Thymus (tissue), 11 donors: ENCODE measurements around the gene CFAP410. TPM values are rescaled to one million over a fixed set of nuclear protein-coding genes. Genes with fewer than 3 reads are reported as not detected.

Source experiments
- DNase-seq, 9 donors: peaks; one replicate each; pipeline ENCODE4 v3.0.0-alpha.2; 2013; ENCODE audit warnings: low spot score in 9 of 9, low read depth in 6 of 9, missing footprints in 1 of 9
- H3K27ac ChIP-seq, 2 donors: one replicate each; pipeline ENCODE4 v1.5.1; 2013; ENCODE audit warnings: control low read depth in 1 of 2, low read depth in 1 of 2, low read length in 1 of 2, mild to moderate bottlenecking in 1 of 2, moderate library complexity in 1 of 2
- H3K27me3 ChIP-seq, 2 donors: one replicate each; pipeline ENCODE4 v1.5.1; 2013; ENCODE audit warnings: low read length in 1 of 2; ENCODE audit not compliant: control insufficient read depth in 2 of 2, insufficient read depth in 1 of 2
- H3K36me3 ChIP-seq, 2 donors: one replicate each; pipeline ENCODE4 v1.5.1; 2013; ENCODE audit warnings: low read length in 1 of 2, mild to moderate bottlenecking in 1 of 2, moderate library complexity in 1 of 2; ENCODE audit not compliant: control insufficient read depth in 2 of 2, insufficient read depth in 2 of 2
- H3K4me1 ChIP-seq, 2 donors: one replicate each; pipeline ENCODE4 v1.5.1; 2013; ENCODE audit warnings: low read length in 2 of 2; ENCODE audit not compliant: control insufficient read depth in 2 of 2, insufficient read depth in 2 of 2
- H3K4me3 ChIP-seq, 2 donors: one replicate each; pipeline ENCODE4 v1.5.1; 2013; ENCODE audit warnings: low read length in 2 of 2, control low read depth in 1 of 2, mild to moderate bottlenecking in 1 of 2
- H3K9me3 ChIP-seq, 2 donors: one replicate each; pipeline ENCODE4 v1.5.1; 2013; ENCODE audit warnings: low read length in 1 of 2, mild to moderate bottlenecking in 1 of 2; ENCODE audit not compliant: control insufficient read depth in 2 of 2, insufficient read depth in 1 of 2
- WGBS: extraction: QIAGEN DNeasy Blood & Tissue Kit; methylation state at CpG from one replicate; pipeline ENCODE4 v1.1.7; 2013; 5-methylcytosine and 5-hydroxymethylcytosine counted together
- polyA plus RNA-seq: library from polyadenylated mRNA; stranded (reverse); fragments of 200-250 nt; gene quantifications from one replicate; pipeline ENCODE4 v1.2.3, GENCODE V29; 2013
- total RNA-seq: library from RNA; stranded (reverse); fragments of 120-200 nt; gene quantifications from one replicate; pipeline ENCODE4 v1.2.4, GENCODE V29; 2013
- donor health status: healthy.

The CFAP410 gene
- total and polyA plus RNA-seq, 2 donors, result 15.3 to 62.5 TPM

DNA sequence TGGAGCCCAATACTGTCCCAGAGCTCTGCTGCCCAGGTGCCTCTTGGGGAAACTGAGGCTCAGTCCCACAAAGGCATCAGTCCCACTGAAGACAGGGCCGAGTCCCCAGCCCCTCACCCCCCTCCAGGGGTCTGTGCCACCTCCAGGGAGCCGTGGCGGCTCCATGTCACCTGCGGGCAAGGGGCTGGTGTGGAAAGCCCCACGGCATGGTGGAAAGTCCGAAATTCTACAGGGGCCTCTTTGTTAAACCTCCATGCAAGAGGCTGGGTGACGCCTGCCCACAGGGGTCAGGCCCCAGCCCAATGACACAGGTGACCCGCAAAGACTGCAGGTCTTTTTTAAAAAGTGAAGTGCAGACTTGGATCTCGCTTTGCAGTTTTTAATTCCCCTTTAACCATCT, 56.8 kb downstream of the CFAP410 start:
- Histone ChIP-seq H3K4me3 (no peak overlapping the region), H3K27me3 (peaks cover 0 to 43% of the 10 kb centered on the region in 2 donors), H3K27ac (no peak overlapping the region), H3K36me3 (no peaks in the 10 kb centered on the region), H3K4me1 (no peaks in the 10 kb centered on the region), H3K9me3 (peaks cover 0 to 2% of the 10 kb centered on the region in 2 donors)
- DNase-seq, result no peak
- WGBS, result 95% methylated on average over 9 of the region's 9 CpGs

- Histone ChIP-seq H3K4me1 (no peaks in the 10 kb centered on the region), H3K27me3 (peaks cover 0 to 38% of the 10 kb centered on the region in 2 donors), H3K36me3 (no peaks in the 10 kb centered on the region), H3K27ac (no peak overlapping the region), H3K4me3 (no peak overlapping the region), H3K9me3 (peaks cover 0 to 2% of the 10 kb centered on the region in 2 donors)
- DNase-seq, result no peak
- 97% methylated on average over 9 of the region's 9 CpGs for WGBS
These were observed 57.4 kb downstream of the CFAP410 start for GRCh38 chr21:44281801-44282200.

DNA sequence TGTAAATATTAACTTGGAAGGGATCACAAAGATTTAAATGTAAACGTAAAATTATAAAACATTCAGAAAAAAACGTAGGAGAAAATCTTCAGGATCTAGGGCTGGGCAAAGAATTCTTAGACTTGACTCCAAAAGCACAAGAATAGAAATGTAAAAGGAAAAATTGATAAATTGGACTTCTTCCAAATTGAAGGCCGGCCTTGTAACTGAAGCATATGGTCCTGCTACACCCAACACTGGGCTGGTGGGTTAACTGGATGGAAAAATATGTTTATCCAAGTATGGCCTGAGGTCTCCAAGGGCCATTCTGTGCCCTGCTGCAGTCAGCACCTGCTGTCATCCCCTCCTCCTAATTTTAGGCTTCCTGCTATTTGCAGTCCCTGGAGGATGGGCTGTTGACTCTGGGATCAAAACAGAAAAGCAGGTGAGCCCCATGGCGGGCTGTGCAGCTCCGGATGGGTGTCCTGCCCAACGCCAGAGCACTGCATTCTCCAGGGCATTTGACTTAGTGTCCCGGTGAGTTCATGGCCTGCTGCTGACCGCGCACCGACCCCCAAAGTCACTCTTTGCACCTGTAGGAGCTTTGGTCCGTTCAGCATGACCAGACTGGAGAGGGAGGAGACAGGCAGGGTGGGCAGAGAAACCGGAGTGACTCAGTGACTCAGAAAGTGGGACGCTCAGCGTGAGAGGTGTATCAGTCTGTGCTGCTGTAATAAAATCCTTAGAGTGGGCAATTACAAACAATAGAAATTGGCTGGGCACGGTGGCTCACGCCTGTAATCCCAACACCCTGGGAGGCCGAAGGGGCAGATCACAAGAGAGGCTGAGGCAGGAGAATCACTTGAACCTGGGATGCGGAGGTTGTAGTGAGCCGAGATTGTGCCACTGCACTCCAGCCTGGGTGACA, 59.6 kb downstream of the CFAP410 start:
- Histone ChIP-seq H3K27ac (no peak overlapping the region), H3K4me3 (no peak overlapping the region), H3K4me1 (no peaks in the 10 kb centered on the region), H3K27me3 (peaks cover 0 to 17% of the 10 kb centered on the region in 2 donors), H3K9me3 (peaks cover 0 to 2% of the 10 kb centered on the region in 2 donors), H3K36me3 (no peaks in the 10 kb centered on the region)
- DNase-seq, result no peak
- WGBS, result 95% methylated on average over 19 of the region's 19 CpGs

Other genes with a start within 250 kb of the CFAP410 start
- 2.2 TPM for gene PWP2, start 232.0 kb downstream of the CFAP410 start, total RNA-seq
- 12.7 TPM for gene PWP2, start 232.0 kb downstream of the CFAP410 start, polyA plus RNA-seq
- 6.4 TPM for gene GATD3, start 205.7 kb downstream of the CFAP410 start, total RNA-seq
- 47.4 TPM for gene GATD3, start 205.7 kb downstream of the CFAP410 start, polyA plus RNA-seq
- 1.1 TPM for gene ICOSLG, start 98.4 kb downstream of the CFAP410 start, total RNA-seq
- 5.1 TPM for gene ICOSLG, start 98.4 kb downstream of the CFAP410 start, polyA plus RNA-seq
- 0.42 TPM for gene DNMT3L, start 77.5 kb downstream of the CFAP410 start, total RNA-seq
- 0.80 TPM for gene DNMT3L, start 77.5 kb downstream of the CFAP410 start, polyA plus RNA-seq
- gene AIRE, start 53.5 kb downstream of the CFAP410 start, total RNA-seq, result 11.9 TPM
- 52.2 TPM for gene AIRE, start 53.5 kb downstream of the CFAP410 start, polyA plus RNA-seq
- 49.6 TPM for gene PFKL, start 39.3 kb downstream of the CFAP410 start, total RNA-seq
- 82.7 TPM for gene PFKL, start 39.3 kb downstream of the CFAP410 start, polyA plus RNA-seq
- gene TRPM2, start 14.2 kb upstream of the CFAP410 start, total RNA-seq, result 2.7 TPM
- 9.4 TPM for gene TRPM2, start 14.2 kb upstream of the CFAP410 start, polyA plus RNA-seq
- gene LRRC3, start 116.1 kb upstream of the CFAP410 start, total RNA-seq, result 0.24 TPM
- 0.55 TPM for gene LRRC3, start 116.1 kb upstream of the CFAP410 start, polyA plus RNA-seq
- gene KRTAP10-1, start 200.8 kb upstream of the CFAP410 start, total RNA-seq, result not detected
- gene KRTAP10-1, start 200.8 kb upstream of the CFAP410 start, polyA plus RNA-seq, result not detected
- gene KRTAP10-2, start 212.1 kb upstream of the CFAP410 start, total RNA-seq, result not detected
- gene KRTAP10-2, start 212.1 kb upstream of the CFAP410 start, polyA plus RNA-seq, result not detected
- gene KRTAP10-3, start 219.4 kb upstream of the CFAP410 start, total RNA-seq, result not detected
- not detected for gene KRTAP10-3, start 219.4 kb upstream of the CFAP410 start, polyA plus RNA-seq
- not detected for gene KRTAP10-4, start 234.3 kb upstream of the CFAP410 start, total RNA-seq
- gene KRTAP10-4, start 234.3 kb upstream of the CFAP410 start, polyA plus RNA-seq, result not detected
- gene KRTAP10-5, start 241.2 kb upstream of the CFAP410 start, total RNA-seq, result not detected
- gene KRTAP10-5, start 241.2 kb upstream of the CFAP410 start, polyA plus RNA-seq, result not detected